GM12878 (cell line): Measurements from ENCODE around the gene C5AR1. TPM values are rescaled to one million over a fixed set of nuclear protein-coding genes. Genes with fewer than 3 reads are reported as not detected.

Source experiments
- ATAC-seq: fragments of 200-7000 bp; cut with Tn5 transposase; 3 replicates; pipeline ENCODE4 v1.9.1; 2020; ENCODE audit warnings: mild to moderate bottlenecking, moderate library complexity
- BruUV-seq: library from RNA; stranded (reverse); fragments of 400-500 nt; replicated peaks from 2 replicates; lab custom pipeline; 2021; lab: Mats Ljungman, UMichigan
- CTCF ChIA-PET: fragments of 300-600 bp; sonication (Branson Sonifier 250); formaldehyde crosslinking; extraction: SDS; loops from one replicate; lab custom pipeline; 2021; ENCODE audit warnings: inconsistent platforms; lab: Yijun Ruan, JAX
- POLR2A ChIA-PET: fragments of 350-600 bp; formaldehyde crosslinking; extraction: SDS; loops from one replicate; lab custom pipeline; 2021; ENCODE audit warnings: inconsistent platforms; lab: Charles Lee
- RAD21 ChIA-PET: fragments of 300-600 bp; sonication (Branson Sonifier 250); formaldehyde crosslinking; loops from one replicate; lab custom pipeline; 2023; ENCODE audit warnings: antibody characterized with exemption; ENCODE audit not compliant: unreplicated experiment; lab: Charles Lee
- SMC1A ChIA-PET: fragments of 300-600 bp; sonication (Branson Sonifier 250); formaldehyde crosslinking; loops from one replicate; lab custom pipeline; 2023; ENCODE audit not compliant: unreplicated experiment, uncharacterized antibody; lab: Charles Lee
- DNase-seq: peaks from one replicate; pipeline ENCODE4 v3.0.0-alpha.2; 2011; ENCODE audit warnings: low read depth, low spot score
- FAIRE-seq: peaks from 3 replicates; lab custom pipeline; 2011; peaks lifted over from hg19 to GRCh38; lab: Jason Lieb, UNC
- H2AFZ ChIP-seq: 2 replicates; pipeline ENCODE4 v1.6.0; 2011; ENCODE audit warnings: low read depth, low read length, control low read depth; ENCODE audit not compliant: control insufficient read depth
- H3K27ac ChIP-seq: 2 replicates; pipeline ENCODE4 v1.5.1; 2011; ENCODE audit warnings: control low read depth; ENCODE audit not compliant: control insufficient read depth, insufficient read depth
- H3K27me3 ChIP-seq, 2 experiments: replicated peaks in 1 of 2; 2 replicates each; pipeline versions ENCODE4 v1.6.0 to v1.6.1; 2011; ENCODE audit warnings: low read length in 1 of 2; ENCODE audit not compliant: control insufficient read depth in 2 of 2, insufficient read depth in 2 of 2
- H3K36me3 ChIP-seq, 2 experiments: 2 replicates each; pipeline ENCODE4 v1.5.1; 2011; ENCODE audit warnings: low read length in 1 of 2; ENCODE audit not compliant: control insufficient read depth in 2 of 2, insufficient read depth in 2 of 2
- H3K4me1 ChIP-seq: 2 replicates; pipeline ENCODE4 v1.6.1; 2011; ENCODE audit warnings: mild to moderate bottlenecking, low read length, moderate library complexity, mixed read lengths; ENCODE audit not compliant: control insufficient read depth, insufficient read depth
- H3K4me2 ChIP-seq: 2 replicates; pipeline ENCODE4 v1.6.0; 2011; ENCODE audit warnings: control low read depth; ENCODE audit not compliant: control insufficient read depth, insufficient read depth
- H3K4me3 ChIP-seq: fragments of 200-600 bp; sonication (generic); 2 replicates; pipeline ENCODE4 v1.5.1; 2016
- H3K79me2 ChIP-seq: 2 replicates; pipeline ENCODE4 v1.6.0; 2011; ENCODE audit warnings: low read length; ENCODE audit not compliant: control insufficient read depth, insufficient read depth
- H3K9ac ChIP-seq: 2 replicates; pipeline ENCODE4 v1.8.0; 2011; ENCODE audit warnings: low read length, control low read depth, mixed read lengths; ENCODE audit not compliant: control insufficient read depth, insufficient read depth
- H3K9me3 ChIP-seq: replicated peaks from 3 replicates; pipeline ENCODE4 v1.5.1; 2011; ENCODE audit warnings: mild to moderate bottlenecking, low read length; ENCODE audit not compliant: control insufficient read depth, insufficient read depth
- H4K20me1 ChIP-seq: 2 replicates; pipeline ENCODE4 v1.6.0; 2011; ENCODE audit not compliant: control insufficient read depth, insufficient read depth
- ASH2L ChIP-seq: fragments of 300-600, 200-600 bp; sonication (generic); IDR thresholded peaks from 2 replicates; pipeline ENCODE4 v1.6.1; 2017; ENCODE audit warnings: low read depth, mild to moderate bottlenecking, borderline replicate concordance
- CHD1 ChIP-seq: IDR thresholded peaks from 2 replicates; pipeline ENCODE4 v1.6.1; 2012; ENCODE audit warnings: low read depth, low read length, improper control_type of control experiment
- CREB1 ChIP-seq: IDR thresholded peaks from 2 replicates; pipeline ENCODE4 v1.6.1; 2012; ENCODE audit warnings: low read depth, mild to moderate bottlenecking, inconsistent platforms
- EGR1 ChIP-seq, 2 experiments: IDR thresholded peaks; 1 replicate in 1 of 2; 2 replicates in 1 of 2; pipeline ENCODE4 v1.6.1; 2011 to 2012; ENCODE audit warnings: low read depth in 2 of 2, low read length in 2 of 2, borderline replicate concordance in 1 of 2, mild to moderate bottlenecking in 1 of 2, moderate library complexity in 1 of 2
- ETV6 ChIP-seq, 2 experiments: fragments of 450-650 bp in 1 of 2; IDR thresholded peaks in 1 of 2; conservative IDR thresholded peaks in 1 of 2; 2 replicates each; pipeline ENCODE4 v1.6.1; 2014; ENCODE audit warnings: antibody characterized with exemption in 1 of 2, borderline replicate concordance in 1 of 2, low read depth in 1 of 2, mild to moderate bottlenecking in 1 of 2, moderate library complexity in 1 of 2
- IRF4 ChIP-seq: IDR thresholded peaks from 2 replicates; pipeline ENCODE4 v1.6.1; 2011; ENCODE audit warnings: low read depth, low read length
- MEF2B ChIP-seq: fragments of 450-650 bp; IDR thresholded peaks from 2 replicates; pipeline ENCODE4 v1.6.1; 2018; ENCODE audit warnings: mild to moderate bottlenecking, moderate library complexity; ENCODE audit not compliant: partially characterized antibody, poor library complexity, severe bottlenecking
- NKRF ChIP-seq: fragments of 450-650 bp; conservative IDR thresholded peaks from 2 replicates; pipeline ENCODE4 v1.6.1; 2017; ENCODE audit warnings: mild to moderate bottlenecking, moderate library complexity
- NR2F1 ChIP-seq: fragments of 450-650 bp; conservative IDR thresholded peaks from 2 replicates; pipeline ENCODE4 v1.6.1; 2017; ENCODE audit warnings: mild to moderate bottlenecking
- PML ChIP-seq: IDR thresholded peaks from 2 replicates; pipeline ENCODE4 v1.6.1; 2012; ENCODE audit warnings: low read length, inconsistent platforms
- POLR2A ChIP-seq: IDR thresholded peaks from 2 replicates; pipeline ENCODE4 v1.6.1; 2011; ENCODE audit warnings: low read depth, mild to moderate bottlenecking, low read length
- POLR2AphosphoS2 ChIP-seq: IDR thresholded peaks from 2 replicates; pipeline ENCODE4 v1.6.1; 2011; ENCODE audit warnings: low read depth, mild to moderate bottlenecking, low read length, improper control_type of control experiment, moderate library complexity
- RUNX3 ChIP-seq: IDR thresholded peaks from 2 replicates; pipeline ENCODE4 v1.6.1; 2012; ENCODE audit warnings: low read length, inconsistent platforms
- STAT1 ChIP-seq: fragments of 450-650 bp; conservative IDR thresholded peaks from 2 replicates; pipeline ENCODE4 v1.6.1; 2014; ENCODE audit warnings: antibody characterized with exemption, mild to moderate bottlenecking
- TCF12 ChIP-seq: IDR thresholded peaks from 2 replicates; pipeline ENCODE4 v1.6.1; 2011; ENCODE audit warnings: low read depth, mild to moderate bottlenecking, low read length
- WGBS: methylation state at CpG from one replicate; pipeline ENCODE4 v1.1.6; 2016; ENCODE audit warnings: low lambda C conversion rate; ENCODE audit not compliant: insufficient replicate concordance, insufficient coverage; ENCODE audit errors: missing lambda C conversion rate; 5-methylcytosine and 5-hydroxymethylcytosine counted together
- in situ Hi-C: fragments of 300-500 bp; cut with MboI; formaldehyde crosslinking; loops from 9 replicates; pipeline ENCODE4 v1.14.3; 2018; ENCODE audit warnings: mixed read lengths
- intact Hi-C: fragments of 100-400 bp; cut with micrococcal nuclease; formaldehyde crosslinking; loops from one replicate; pipeline ENCODE4 v1.14.2; 2022; ENCODE audit not compliant: unreplicated experiment
- polyA plus RNA-seq, 11 experiments: library from polyadenylated mRNA; depleted of rRNA in 4 of 11; unstranded in 6 of 11; stranded (reverse) in 5 of 11; fragments of >200 nt; fragmentation: Nextera tagmentation in 4 of 11; fragmentation: Illumina TruSeq in 1 of 11; extraction: Ambion mirVana in 4 of 11; extraction: Trizol in 1 of 11; gene quantifications; 1 replicate in 1 of 11; 2 replicates in 10 of 11; pipeline versions ENCODE4 v1.2.1 to v1.2.3, GENCODE V29; 2011 to 2016; ENCODE audit warnings: inconsistent platforms in 2 of 11, missing spikeins in 2 of 11, low read depth in 1 of 11
- total RNA-seq, 4 experiments: library from RNA; depleted of rRNA in 3 of 4; stranded (reverse); fragments of >200 nt in 3 of 4; fragmentation: Illumina TruSeq in 1 of 4; extraction: Trizol in 1 of 4; gene quantifications; 2 replicates each; pipeline versions ENCODE4 v1.2.1 to v1.2.3, GENCODE V29; 2013 to 2021
- TF ChIP-seq, protein P1 (sequence below): fragments of 150-350 bp; IDR thresholded peaks from 2 replicates; pipeline ENCODE4 v1.6.1; 2016; ENCODE audit warnings: low read depth, low read length

C5AR1 gene
- total and polyA plus RNA-seq, 10 of the 15 experiments (the other 5 are each of a cell fraction or from before 2014, with no cell fraction given), result 0.04 to 1.5 (median 0.18) TPM

GRCh38 chr19:47341734-47342133, 32.1 kb downstream of the C5AR1 start:
- H3K27ac ChIP-seq, result no peak overlapping the region
- FAIRE-seq (no peak), DNase-seq (no peak)
- H3K4me2 ChIP-seq, result no peak overlapping the region
- no peaks in the 10 kb centered on the region for H3K36me3 ChIP-seq
- H3K79me2 ChIP-seq, result no peaks in the 10 kb centered on the region
- H2AFZ ChIP-seq, result no peak overlapping the region
- ChIA-PET POLR2A (no interaction called here), SMC1A (no interaction called here)
- H3K27me3 ChIP-seq, result no peaks in the 10 kb centered on the region
- BruUV-seq, result no TSS peak
- no peak overlapping the region for H3K4me3 ChIP-seq
- intact Hi-C loops (no loop called here), in situ Hi-C loops (no loop called here)
- TF ChIP-seq ASH2L (no peak), RUNX3 (no peak), ETV6 (conservative IDR thresholded peaks at IDR 0.05 in 1 of 2, IDR thresholded peaks at IDR 0.05 in 1 of 2; ENCODE audit: borderline replicate concordance in 1 of 2, low read depth in 1 of 2) (no peak), TCF12 (no peak), NKRF (no peak), MEF2B (no peak), CHD1 (no peak), IRF4 (no peak), POLR2A (no peak), EGR1 (IDR thresholded peaks at IDR 0.05; ENCODE audit: borderline replicate concordance in 1 of 2, low read depth in 2 of 2, low read length in 2 of 2) (no peak), STAT1 (no peak), PML (no peak), NR2F1 (no peak), CREB1 (no peak), POLR2AphosphoS2 (no peak)
- TF ChIP-seq, protein P1, sequence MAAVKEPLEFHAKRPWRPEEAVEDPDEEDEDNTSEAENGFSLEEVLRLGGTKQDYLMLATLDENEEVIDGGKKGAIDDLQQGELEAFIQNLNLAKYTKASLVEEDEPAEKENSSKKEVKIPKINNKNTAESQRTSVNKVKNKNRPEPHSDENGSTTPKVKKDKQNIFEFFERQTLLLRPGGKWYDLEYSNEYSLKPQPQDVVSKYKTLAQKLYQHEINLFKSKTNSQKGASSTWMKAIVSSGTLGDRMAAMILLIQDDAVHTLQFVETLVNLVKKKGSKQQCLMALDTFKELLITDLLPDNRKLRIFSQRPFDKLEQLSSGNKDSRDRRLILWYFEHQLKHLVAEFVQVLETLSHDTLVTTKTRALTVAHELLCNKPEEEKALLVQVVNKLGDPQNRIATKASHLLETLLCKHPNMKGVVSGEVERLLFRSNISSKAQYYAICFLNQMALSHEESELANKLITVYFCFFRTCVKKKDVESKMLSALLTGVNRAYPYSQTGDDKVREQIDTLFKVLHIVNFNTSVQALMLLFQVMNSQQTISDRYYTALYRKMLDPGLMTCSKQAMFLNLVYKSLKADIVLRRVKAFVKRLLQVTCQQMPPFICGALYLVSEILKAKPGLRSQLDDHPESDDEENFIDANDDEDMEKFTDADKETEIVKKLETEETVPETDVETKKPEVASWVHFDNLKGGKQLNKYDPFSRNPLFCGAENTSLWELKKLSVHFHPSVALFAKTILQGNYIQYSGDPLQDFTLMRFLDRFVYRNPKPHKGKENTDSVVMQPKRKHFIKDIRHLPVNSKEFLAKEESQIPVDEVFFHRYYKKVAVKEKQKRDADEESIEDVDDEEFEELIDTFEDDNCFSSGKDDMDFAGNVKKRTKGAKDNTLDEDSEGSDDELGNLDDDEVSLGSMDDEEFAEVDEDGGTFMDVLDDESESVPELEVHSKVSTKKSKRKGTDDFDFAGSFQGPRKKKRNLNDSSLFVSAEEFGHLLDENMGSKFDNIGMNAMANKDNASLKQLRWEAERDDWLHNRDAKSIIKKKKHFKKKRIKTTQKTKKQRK, result no peak
- TF ChIP-seq, all 136 proteins: peak for 0
- no peaks in the 10 kb centered on the region for H3K9me3 ChIP-seq
- ChIA-PET RAD21 (no interaction called here), CTCF (no interaction called here)
- no peak for ATAC-seq
- H3K4me1 ChIP-seq, result no peaks in the 10 kb centered on the region
- H4K20me1 ChIP-seq, result no peaks in the 10 kb centered on the region
- H3K9ac ChIP-seq, result no peak overlapping the region
- WGBS, result 57% methylated on average over 4 of the region's 4 CpGs
